ENCODE results near the gene INTS11. TPM values are rescaled to one million over a fixed set of nuclear protein-coding genes. Genes with fewer than 3 reads are reported as not detected.

INTS11 gene
- total and polyA plus RNA-seq, 4 donors, result 26.3 to 40.5 (median 34.5) TPM

- TF ChIP-seq NR2F2 (IDR thresholded peaks at IDR 0.05), result peak; percentile 9
- TF ChIP-seq RAD21 (IDR thresholded peaks at IDR 0.05), result no peak
- no peak for TF ChIP-seq ATF3 (IDR thresholded peaks at IDR 0.05)
- no peaks in the 10 kb centered on the region for H3K36me3 ChIP-seq (ENCODE audit: control insufficient read depth in 4 of 4, insufficient read depth in 3 of 4, low read depth in 1 of 4, low read length in 3 of 4)
- no peaks in the 10 kb centered on the region for H3K9me3 ChIP-seq (ENCODE audit: control insufficient read depth in 4 of 4, low read length in 3 of 4)
- H3K9ac ChIP-seq (ENCODE audit: low read depth in 1 of 2, low read length in 2 of 2), result no peak overlapping the region
- H3K4me3 ChIP-seq (ENCODE audit: low read depth in 1 of 3, low read length in 3 of 3), result no peak overlapping the region
- no peak for DNase-seq (ENCODE audit: low spot score)
- H3K4me1 ChIP-seq (ENCODE audit: control insufficient read depth in 4 of 4, insufficient read depth in 4 of 4, low read length in 3 of 4), result peaks cover 11 to 44% (median 19%) of the 10 kb centered on the region in 4 donors
- H3K27ac ChIP-seq (ENCODE audit: low read depth in 1 of 2, low read length in 2 of 2), result peak overlapping the region in 1 of 2 donors; percentile 33
- WGBS, result 75% methylated on average over 29 of the region's 29 CpGs
- peaks cover 0 to 2% (median 0%) of the 10 kb centered on the region in 4 donors for H3K27me3 ChIP-seq (ENCODE audit: control insufficient read depth in 4 of 4, insufficient read depth in 4 of 4, low read length in 3 of 4)
Observed at GRCh38 chr1:1351511-1352427, 27.3 kb upstream of the INTS11 start.

GRCh38 chr1:1349256-1350012 lies 25.0 kb upstream of the INTS11 start, which contains the start of gene DVL1:
TSS of gene DVL1 (minus strand) at chr1:1349418. CDS start at chr1:1349065, 353 bp downstream.
- no peaks in the 10 kb centered on the region for H3K9me3 ChIP-seq (ENCODE audit: control insufficient read depth in 4 of 4, low read length in 3 of 4)
- WGBS, result under 1% methylated on average over 122 of the region's 122 CpGs
- TF ChIP-seq REST (IDR thresholded peaks at IDR 0.05), result no peak
- TF ChIP-seq ZBTB33 (IDR thresholded peaks at IDR 0.05), result no peak
- TF ChIP-seq ATF3 (IDR thresholded peaks at IDR 0.05), result no peak
- peak in 1 of 2 donors; percentile 62 for TF ChIP-seq RAD21 (IDR thresholded peaks at IDR 0.05)
- no peak for TF ChIP-seq HNF4G (IDR thresholded peaks at IDR 0.05)
- peak; percentile 43 for TF ChIP-seq CTCF (IDR thresholded peaks at IDR 0.05; ENCODE audit: low read depth, low read length, missing input control)
- TF ChIP-seq GABPA (IDR thresholded peaks at IDR 0.05 in 1 of 2, conservative IDR thresholded peaks at IDR 0.05 in 1 of 2), result no peak
- no peak for TF ChIP-seq RXRA (IDR thresholded peaks at IDR 0.05)
- TF ChIP-seq HNF4A (conservative IDR thresholded peaks at IDR 0.05), result no peak
- no peak for TF ChIP-seq EGR1 (IDR thresholded peaks at IDR 0.05; ENCODE audit: low read depth in 2 of 2)
- TF ChIP-seq MAX (IDR thresholded peaks at IDR 0.05), result no peak
- H3K27ac ChIP-seq (ENCODE audit: low read depth in 1 of 2, low read length in 2 of 2), result peak within 1 kb of the TSS; percentile 64 to 87
- peak; percentile 82 for DNase-seq (ENCODE audit: low spot score)
- peaks cover 28 to 60% (median 42%) of the 10 kb centered on the region in 4 donors for H3K4me1 ChIP-seq (ENCODE audit: control insufficient read depth in 4 of 4, insufficient read depth in 4 of 4, low read length in 3 of 4)
- H3K9ac ChIP-seq (ENCODE audit: low read depth in 1 of 2, low read length in 2 of 2), result peak within 1 kb of the TSS; percentile 74 to 75
- H3K4me3 ChIP-seq (ENCODE audit: low read depth in 1 of 3, low read length in 3 of 3), result peak within 1 kb of the TSS; percentile 74 to 94 (median 79)
- peaks cover 0 to 2% (median 0%) of the 10 kb centered on the region in 4 donors for H3K27me3 ChIP-seq (ENCODE audit: control insufficient read depth in 4 of 4, insufficient read depth in 4 of 4, low read length in 3 of 4)
- no peaks in the 10 kb centered on the region for H3K36me3 ChIP-seq (ENCODE audit: control insufficient read depth in 4 of 4, insufficient read depth in 3 of 4, low read depth in 1 of 4, low read length in 3 of 4)

Data from liver (tissue), 9 donors.